ENCODE measurements around the gene SLC27A2.

SLC27A2 gene

GRCh38 chr15:50202003-50202402, 20.0 kb downstream of the SLC27A2 start:
- no peak for TF ChIP-seq POLR2AphosphoS5 (IDR thresholded peaks at IDR 0.05; ENCODE audit: low read depth, low read length)
- no peak for FAIRE-seq

GRCh38 chr15:50206020-50206419, 24.0 kb downstream of the SLC27A2 start:
- DNase-seq (ENCODE audit: insufficient read length) (no peak), FAIRE-seq (no peak)
- TF ChIP-seq TAF1 (IDR thresholded peaks at IDR 0.05; ENCODE audit: borderline replicate concordance, low read depth, low read length) (no peak), POLR2AphosphoS5 (IDR thresholded peaks at IDR 0.05; ENCODE audit: low read depth, low read length) (no peak)

More at GRCh38 chr15:50202003-50202402, 20.0 kb downstream of the SLC27A2 start:
- no peak for DNase-seq (ENCODE audit: insufficient read length)

GRCh38 chr15:50209809-50210208, 27.8 kb downstream of the SLC27A2 start:
- no peak for DNase-seq (ENCODE audit: insufficient read length)
- FAIRE-seq: no peak
- TF ChIP-seq POLR2AphosphoS5 (IDR thresholded peaks at IDR 0.05; ENCODE audit: low read depth, low read length): no peak
- no peak for TF ChIP-seq TAF1 (IDR thresholded peaks at IDR 0.05; ENCODE audit: borderline replicate concordance, low read depth, low read length)
- TF ChIP-seq POLR2A (IDR thresholded peaks at IDR 0.05; ENCODE audit: low read depth, low read length): no peak

GRCh38 chr15:50210462-50211157, 28.6 kb downstream of the SLC27A2 start:
- FAIRE-seq: no peak
- no peak for TF ChIP-seq POLR2AphosphoS5 (IDR thresholded peaks at IDR 0.05; ENCODE audit: low read depth, low read length)
- no peak for TF ChIP-seq TAF1 (IDR thresholded peaks at IDR 0.05; ENCODE audit: borderline replicate concordance, low read depth, low read length)
- TF ChIP-seq POLR2A (IDR thresholded peaks at IDR 0.05; ENCODE audit: low read depth, low read length): no peak
- no peak for DNase-seq (ENCODE audit: insufficient read length)

GRCh38 chr15:50218291-50218690, 36.3 kb downstream of the SLC27A2 start:
- no peak for FAIRE-seq
- no peak for TF ChIP-seq TAF1 (IDR thresholded peaks at IDR 0.05; ENCODE audit: borderline replicate concordance, low read depth, low read length)
- TF ChIP-seq POLR2AphosphoS5 (IDR thresholded peaks at IDR 0.05; ENCODE audit: low read depth, low read length): no peak
- TF ChIP-seq POLR2A (IDR thresholded peaks at IDR 0.05; ENCODE audit: low read depth, low read length): no peak
- DNase-seq (ENCODE audit: insufficient read length): no peak

GRCh38 chr15:50218691-50219090, 36.7 kb downstream of the SLC27A2 start:
- no peak for TF ChIP-seq TAF1 (IDR thresholded peaks at IDR 0.05; ENCODE audit: borderline replicate concordance, low read depth, low read length)
- no peak for TF ChIP-seq POLR2A (IDR thresholded peaks at IDR 0.05; ENCODE audit: low read depth, low read length)
- TF ChIP-seq POLR2AphosphoS5 (IDR thresholded peaks at IDR 0.05; ENCODE audit: low read depth, low read length): no peak
- FAIRE-seq (no peak), DNase-seq (ENCODE audit: insufficient read length) (no peak)

- no peak for DNase-seq (ENCODE audit: insufficient read length)
- no peak for TF ChIP-seq TAF1 (IDR thresholded peaks at IDR 0.05; ENCODE audit: borderline replicate concordance, low read depth, low read length)
- TF ChIP-seq POLR2A (IDR thresholded peaks at IDR 0.05; ENCODE audit: low read depth, low read length): no peak
- TF ChIP-seq POLR2AphosphoS5 (IDR thresholded peaks at IDR 0.05; ENCODE audit: low read depth, low read length): no peak
- no peak for FAIRE-seq
These were observed 37.8 kb downstream of the SLC27A2 start for GRCh38 chr15:50219820-50220219.

GRCh38 chr15:50222181-50222580, 40.2 kb downstream of the SLC27A2 start:
- no peak for TF ChIP-seq TAF1 (IDR thresholded peaks at IDR 0.05; ENCODE audit: borderline replicate concordance, low read depth, low read length)
- no peak for TF ChIP-seq POLR2AphosphoS5 (IDR thresholded peaks at IDR 0.05; ENCODE audit: low read depth, low read length)
- TF ChIP-seq POLR2A (IDR thresholded peaks at IDR 0.05; ENCODE audit: low read depth, low read length): no peak
- no peak for FAIRE-seq

GRCh38 chr15:50224606-50225005, 42.6 kb downstream of the SLC27A2 start:
- FAIRE-seq: no peak
- DNase-seq (ENCODE audit: insufficient read length): no peak
- TF ChIP-seq TAF1 (IDR thresholded peaks at IDR 0.05; ENCODE audit: borderline replicate concordance, low read depth, low read length): no peak
- no peak for TF ChIP-seq POLR2AphosphoS5 (IDR thresholded peaks at IDR 0.05; ENCODE audit: low read depth, low read length)
- TF ChIP-seq POLR2A (IDR thresholded peaks at IDR 0.05; ENCODE audit: low read depth, low read length): no peak

More at GRCh38 chr15:50222181-50222580, 40.2 kb downstream of the SLC27A2 start:
- no peak for DNase-seq (ENCODE audit: insufficient read length)

GRCh38 chr15:50225057-50225456, 43.1 kb downstream of the SLC27A2 start:
- TF ChIP-seq POLR2A (IDR thresholded peaks at IDR 0.05; ENCODE audit: low read depth, low read length) (no peak), TAF1 (IDR thresholded peaks at IDR 0.05; ENCODE audit: borderline replicate concordance, low read depth, low read length) (no peak), POLR2AphosphoS5 (IDR thresholded peaks at IDR 0.05; ENCODE audit: low read depth, low read length) (no peak)
- DNase-seq (ENCODE audit: insufficient read length) (no peak), FAIRE-seq (no peak)

- FAIRE-seq (no peak), DNase-seq (ENCODE audit: insufficient read length) (no peak)
- TF ChIP-seq TAF1 (IDR thresholded peaks at IDR 0.05; ENCODE audit: borderline replicate concordance, low read depth, low read length) (no peak), POLR2AphosphoS5 (IDR thresholded peaks at IDR 0.05; ENCODE audit: low read depth, low read length) (no peak), POLR2A (IDR thresholded peaks at IDR 0.05; ENCODE audit: low read depth, low read length) (no peak)
These were observed 43.9 kb downstream of the SLC27A2 start for GRCh38 chr15:50225938-50226337.

- FAIRE-seq (no peak), DNase-seq (ENCODE audit: insufficient read length) (no peak)
- TF ChIP-seq POLR2AphosphoS5 (IDR thresholded peaks at IDR 0.05; ENCODE audit: low read depth, low read length) (no peak), TAF1 (IDR thresholded peaks at IDR 0.05; ENCODE audit: borderline replicate concordance, low read depth, low read length) (no peak), POLR2A (IDR thresholded peaks at IDR 0.05; ENCODE audit: low read depth, low read length) (no peak)
These were observed 45.1 kb downstream of the SLC27A2 start for GRCh38 chr15:50227076-50227475.

Data from GM12892 (cell line).